MM.1S (cell line): ENCODE measurements around the gene RAB25.
"Not testable (repeated sequence)": the region's sequence is repeated elsewhere in the genome, so short reads cannot be mapped to it uniquely, and the experiment has no call there.

Experiments
- DNase-seq: peaks from one replicate; pipeline ENCODE4 v3.0.0-alpha.2; 2015
- H2AFZ ChIP-seq: fragments of 300-600 bp; sonication (generic); 2 replicates; pipeline ENCODE4 v1.6.0; 2016; ENCODE audit warnings: antibody characterized with exemption, low read length
- H3F3A ChIP-seq: fragments of 300-600 bp; sonication (generic); 2 replicates; pipeline ENCODE4 v1.6.1; 2016; ENCODE audit warnings: mild to moderate bottlenecking, antibody characterized with exemption, low read length, moderate library complexity, mixed read lengths; ENCODE audit not compliant: insufficient read depth
- H3K27ac ChIP-seq: fragments of 300-600 bp; sonication (generic); 2 replicates; pipeline ENCODE4 v1.5.1; 2016; ENCODE audit warnings: mild to moderate bottlenecking, low read length
- H3K27me3 ChIP-seq: fragments of 300-600 bp; sonication (generic); replicated peaks from 2 replicates; pipeline ENCODE4 v1.6.0; 2016; ENCODE audit warnings: low read length; ENCODE audit not compliant: insufficient read depth
- H3K36me3 ChIP-seq: fragments of 300-600 bp; sonication (generic); replicated peaks from 2 replicates; pipeline ENCODE4 v1.6.1; 2016; ENCODE audit warnings: mild to moderate bottlenecking, low read length, mixed read lengths; ENCODE audit not compliant: insufficient read depth
- H3K4me1 ChIP-seq: fragments of 300-600 bp; sonication (generic); 2 replicates; pipeline ENCODE4 v1.6.1; 2016; ENCODE audit warnings: low read length, mixed read lengths
- H3K4me2 ChIP-seq: fragments of 300-600 bp; sonication (generic); 2 replicates; pipeline ENCODE4 v1.6.0; 2016; ENCODE audit warnings: low read depth, low read length
- H3K4me3 ChIP-seq: fragments of 300-600 bp; sonication (generic); 2 replicates; pipeline ENCODE4 v1.5.1; 2016; ENCODE audit warnings: low read length, mixed read lengths
- H3K79me2 ChIP-seq: fragments of 300-600 bp; sonication (generic); 2 replicates; pipeline ENCODE4 v1.6.1; 2016; ENCODE audit warnings: mixed run types, low read length, mixed read lengths
- H3K9ac ChIP-seq: fragments of 300-600 bp; sonication (generic); 2 replicates; pipeline ENCODE4 v1.6.1; 2016; ENCODE audit warnings: low read length, mixed read lengths
- H3K9me2 ChIP-seq: fragments of 300-600 bp; sonication (generic); replicated peaks from 2 replicates; pipeline ENCODE4 v1.6.1; 2016; ENCODE audit warnings: mild to moderate bottlenecking, low read length, mixed read lengths; ENCODE audit not compliant: insufficient read depth
- H3K9me3 ChIP-seq: fragments of 300-600 bp; sonication (generic); replicated peaks from 2 replicates; pipeline ENCODE4 v1.6.1; 2016; ENCODE audit warnings: mild to moderate bottlenecking, low read length, mixed read lengths; ENCODE audit not compliant: insufficient read depth
- H4K20me1 ChIP-seq: fragments of 300-600 bp; sonication (generic); 2 replicates; pipeline ENCODE4 v1.6.1; 2016; ENCODE audit warnings: mild to moderate bottlenecking, low read length, moderate library complexity, mixed read lengths; ENCODE audit not compliant: insufficient read depth
- CTCF ChIP-seq: fragments of 300-600 bp; sonication (generic); IDR thresholded peaks from 2 replicates; pipeline ENCODE4 v1.5.1; 2016; ENCODE audit warnings: antibody characterized with exemption, low read length, mixed read lengths
- EZH2 ChIP-seq: fragments of 300-600 bp; sonication (generic); optimal IDR thresholded peaks from 2 replicates; pipeline ENCODE3; 2017; ENCODE audit warnings: low read depth, mild to moderate bottlenecking, antibody characterized with exemption, low read length, mixed read lengths
- EZH2phosphoT487 ChIP-seq: fragments of 300-600 bp; sonication (generic); IDR thresholded peaks from 2 replicates; pipeline ENCODE4 v1.6.1; 2018; ENCODE audit warnings: antibody characterized with exemption, low read length

RAB25 gene

GRCh38 chr1:156026588-156026987, 34.4 kb upstream of the RAB25 start:
- Histone ChIP-seq H3K4me2 (no peak overlapping the region), H3K27ac (no peak overlapping the region), H3K9me2 (no peaks in the 10 kb centered on the region), H3K36me3 (no peaks in the 10 kb centered on the region), H3K4me3 (no peak overlapping the region), H3K27me3 (no peaks in the 10 kb centered on the region), H2AFZ (no peak overlapping the region), H3K9me3 (no peaks in the 10 kb centered on the region), H3K79me2 (no peaks in the 10 kb centered on the region), H4K20me1 (no peaks in the 10 kb centered on the region), H3K4me1 (no peaks in the 10 kb centered on the region), H3K9ac (no peak overlapping the region), H3F3A (no peaks in the 10 kb centered on the region)
- TF ChIP-seq EZH2 (no peak), EZH2phosphoT487 (no peak), CTCF (no peak)
- no peak for DNase-seq

GRCh38 chr1:156033011-156033410, 27.9 kb upstream of the RAB25 start:
- H3K36me3 ChIP-seq = no peaks in the 10 kb centered on the region
- no peak for TF ChIP-seq CTCF
- no peak for TF ChIP-seq EZH2phosphoT487
- no peak for TF ChIP-seq EZH2
- no peaks in the 10 kb centered on the region for H3K27me3 ChIP-seq
- H3K79me2 ChIP-seq = no peaks in the 10 kb centered on the region
- H3K9me2 ChIP-seq = no peaks in the 10 kb centered on the region
- H3K9me3 ChIP-seq = no peaks in the 10 kb centered on the region
- no peak overlapping the region for H3K27ac ChIP-seq
- no peak overlapping the region for H2AFZ ChIP-seq
- DNase-seq = no peak
- peaks cover 5% of the 10 kb centered on the region; the same call in 1 of the 2 replicates for H3F3A ChIP-seq
- no peak overlapping the region for H3K4me2 ChIP-seq
- H3K4me3 ChIP-seq = no peak overlapping the region
- no peak overlapping the region for H3K9ac ChIP-seq
- peaks cover 9% of the 10 kb centered on the region for H3K4me1 ChIP-seq
- H4K20me1 ChIP-seq = no peaks in the 10 kb centered on the region

GRCh38 chr1:156034991-156035390, 26.0 kb upstream of the RAB25 start:
- not testable (repeated sequence) for H3F3A ChIP-seq, H3K4me3 ChIP-seq, H3K27me3 ChIP-seq, H3K27ac ChIP-seq, H3K4me2 ChIP-seq, H3K4me1 ChIP-seq, H3K9me3 ChIP-seq, H3K9me2 ChIP-seq, H3K36me3 ChIP-seq, H4K20me1 ChIP-seq, H3K9ac ChIP-seq, H3K79me2 ChIP-seq, H2AFZ ChIP-seq, DNase-seq

GRCh38 chr1:156042828-156043227, 18.1 kb upstream of the RAB25 start:
- no peaks in the 10 kb centered on the region for H3K27me3 ChIP-seq
- H3K4me1 ChIP-seq = no peaks in the 10 kb centered on the region
- H3K4me2 ChIP-seq = no peak overlapping the region
- H3K9me3 ChIP-seq = no peaks in the 10 kb centered on the region
- no peak overlapping the region for H2AFZ ChIP-seq
- no peaks in the 10 kb centered on the region for H3F3A ChIP-seq
- H3K9me2 ChIP-seq = no peaks in the 10 kb centered on the region
- TF ChIP-seq CTCF (no peak), EZH2phosphoT487 (no peak), EZH2 (no peak)
- H4K20me1 ChIP-seq = no peaks in the 10 kb centered on the region
- H3K9ac ChIP-seq = no peak overlapping the region
- H3K36me3 ChIP-seq = 0 out of 2 replicates have a peak, but pooled peaks cover 3% of the 10 kb centered on the region
- no peak overlapping the region for H3K4me3 ChIP-seq
- no peaks in the 10 kb centered on the region for H3K79me2 ChIP-seq
- DNase-seq = no peak
- H3K27ac ChIP-seq = no peak overlapping the region
